ENCODE data around the gene METTL9.
"Not testable (repeated sequence)": the region's sequence is repeated elsewhere in the genome, so short reads cannot be mapped to it uniquely, and the experiment has no call there.

DNA sequence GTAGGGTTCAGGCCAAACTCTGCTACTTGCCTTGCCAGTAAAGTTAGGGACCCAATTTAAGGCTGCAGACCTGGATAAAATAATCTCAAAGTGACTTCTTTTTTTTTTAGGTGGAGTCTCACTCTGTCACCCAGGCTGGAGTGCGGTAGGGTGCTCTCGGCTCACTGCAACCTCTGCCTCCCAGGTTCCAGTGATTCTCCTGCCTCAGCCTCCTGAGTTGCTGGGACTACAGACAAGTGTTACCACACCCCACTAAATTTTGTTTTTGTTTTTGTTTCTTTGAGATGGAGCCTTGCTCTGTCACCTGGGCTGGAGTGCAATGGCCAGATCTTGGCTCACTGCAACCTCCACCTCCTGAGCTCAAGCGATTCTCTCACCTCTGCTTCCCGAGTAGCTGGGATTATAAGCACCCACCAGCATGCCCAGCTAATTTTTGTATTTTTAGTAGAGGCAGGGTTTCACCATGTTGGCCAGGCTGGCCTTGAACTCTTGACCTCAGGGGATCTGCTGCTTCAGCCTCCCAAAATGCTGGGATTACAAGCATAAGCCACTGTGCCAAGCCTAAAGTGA is 43.3 kb upstream of the METTL9 start:
- TF ChIP-seq, protein P1, sequence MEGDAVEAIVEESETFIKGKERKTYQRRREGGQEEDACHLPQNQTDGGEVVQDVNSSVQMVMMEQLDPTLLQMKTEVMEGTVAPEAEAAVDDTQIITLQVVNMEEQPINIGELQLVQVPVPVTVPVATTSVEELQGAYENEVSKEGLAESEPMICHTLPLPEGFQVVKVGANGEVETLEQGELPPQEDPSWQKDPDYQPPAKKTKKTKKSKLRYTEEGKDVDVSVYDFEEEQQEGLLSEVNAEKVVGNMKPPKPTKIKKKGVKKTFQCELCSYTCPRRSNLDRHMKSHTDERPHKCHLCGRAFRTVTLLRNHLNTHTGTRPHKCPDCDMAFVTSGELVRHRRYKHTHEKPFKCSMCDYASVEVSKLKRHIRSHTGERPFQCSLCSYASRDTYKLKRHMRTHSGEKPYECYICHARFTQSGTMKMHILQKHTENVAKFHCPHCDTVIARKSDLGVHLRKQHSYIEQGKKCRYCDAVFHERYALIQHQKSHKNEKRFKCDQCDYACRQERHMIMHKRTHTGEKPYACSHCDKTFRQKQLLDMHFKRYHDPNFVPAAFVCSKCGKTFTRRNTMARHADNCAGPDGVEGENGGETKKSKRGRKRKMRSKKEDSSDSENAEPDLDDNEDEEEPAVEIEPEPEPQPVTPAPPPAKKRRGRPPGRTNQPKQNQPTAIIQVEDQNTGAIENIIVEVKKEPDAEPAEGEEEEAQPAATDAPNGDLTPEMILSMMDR (IDR thresholded peaks at IDR 0.05) = not testable (repeated sequence)
- not testable (repeated sequence) for TF ChIP-seq POLR2A (IDR thresholded peaks at IDR 0.05)
